Measurements from ENCODE around the gene FNIP2.

- TF ChIP-seq CTCF (conservative IDR thresholded peaks at IDR 0.05 in 1 of 2, IDR thresholded peaks at IDR 0.05 in 1 of 2; ENCODE audit: extremely low read depth in 1 of 2, insufficient read depth in 1 of 2, low read depth in 1 of 2, low read length in 2 of 2) (no peak), EZH2 (IDR thresholded peaks at IDR 0.05; ENCODE audit: borderline replicate concordance, low read length) (no peak)
Observed at GRCh38 chr4:158781963-158782362, 13.1 kb downstream of the FNIP2 start.

Measured in mammary epithelial cell (primary cell).